T follicular helper cell (primary cell): Measurements from ENCODE around the gene LMF1.

Experiments used
- DNase-seq: peaks from one replicate; pipeline ENCODE4 v3.0.0-alpha.2; 2020; ENCODE audit warnings: low read depth

Gene LMF1

DNA sequence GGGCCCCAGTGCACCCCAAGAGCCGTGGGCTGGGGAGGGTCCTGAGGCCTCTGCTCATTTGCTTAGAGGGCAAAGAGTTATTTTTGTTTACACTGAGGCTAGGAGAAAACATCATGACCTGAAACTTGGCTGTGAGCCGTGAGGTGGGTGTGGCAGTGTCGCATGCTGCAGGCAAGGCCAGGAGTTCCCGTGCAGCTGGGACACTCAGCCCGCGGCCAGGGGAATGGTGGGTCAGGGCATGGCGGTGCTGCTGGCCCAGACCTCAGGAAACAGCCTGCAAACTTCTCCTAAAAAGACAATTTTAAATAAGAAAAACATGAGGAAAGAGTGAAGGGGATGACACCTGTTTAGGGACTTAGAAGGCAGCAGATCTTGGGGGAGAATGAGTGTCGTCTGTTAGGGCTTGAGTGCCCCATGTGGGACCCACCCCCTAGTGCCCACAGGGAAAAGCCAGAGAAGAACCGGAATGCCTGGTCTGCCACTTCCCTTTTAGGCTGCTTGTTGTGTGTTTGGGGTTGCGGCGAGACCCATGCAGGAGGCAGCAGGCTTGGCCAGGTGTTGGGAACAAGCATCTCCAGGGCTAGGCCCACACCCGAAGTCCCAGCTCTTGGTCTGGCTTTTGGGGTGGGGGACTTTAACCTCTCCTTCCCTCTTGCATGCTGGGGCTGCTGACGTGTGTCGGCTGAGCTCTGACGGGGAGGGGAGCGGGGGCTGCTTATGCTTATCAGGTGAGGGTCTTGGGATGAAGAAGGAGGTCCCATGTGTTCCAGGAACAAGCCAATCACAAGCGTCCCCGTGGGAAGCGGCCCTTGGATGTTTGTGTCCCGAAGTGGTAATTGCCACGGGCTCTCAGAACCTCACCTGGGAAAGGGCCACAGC, 89.3 kb downstream of the LMF1 start:
- no peak for DNase-seq

DNA sequence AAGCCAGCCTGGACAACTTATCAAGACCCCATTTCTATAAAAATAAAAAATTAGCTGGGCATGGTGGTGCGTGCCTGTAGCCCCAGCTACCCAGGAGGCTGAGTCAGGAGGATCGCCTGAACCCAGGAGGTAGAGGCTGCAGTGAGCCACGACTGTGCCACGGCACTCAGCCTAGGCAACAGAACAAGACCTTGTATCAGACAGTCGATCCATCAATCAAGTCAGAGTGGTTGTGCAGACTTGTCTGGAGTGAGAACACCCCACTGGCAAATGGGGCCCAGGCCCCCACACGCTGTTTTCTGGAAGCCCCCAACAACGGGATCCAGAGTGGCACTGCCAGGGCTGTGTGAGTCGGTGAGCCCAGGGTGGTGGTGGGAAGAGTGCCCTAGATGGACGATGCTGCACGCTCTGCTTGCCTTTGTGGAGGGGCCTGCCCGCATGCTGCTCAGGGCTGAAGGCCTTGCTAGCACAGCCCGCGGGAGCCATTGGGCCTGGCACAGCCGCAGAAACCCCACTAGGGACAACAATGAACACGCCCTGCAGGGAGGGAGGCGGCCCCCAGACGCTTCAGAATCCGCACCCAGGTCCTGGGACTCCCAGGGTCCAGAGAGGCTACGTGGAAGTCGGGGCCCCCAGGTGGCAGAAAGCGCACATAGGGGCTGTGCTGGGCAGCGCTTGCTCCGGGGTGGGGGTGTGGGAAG, 90.2 kb downstream of the LMF1 start:
- no peak for DNase-seq

- DNase-seq: no peak
These were observed 90.8 kb downstream of the LMF1 start for GRCh38 chr16:879986-880385.

GRCh38 chr16:879461-879861, 91.3 kb downstream of the LMF1 start:
- no peak for DNase-seq

- no peak for DNase-seq
These were observed 91.9 kb downstream of the LMF1 start for GRCh38 chr16:878886-879285.

DNA sequence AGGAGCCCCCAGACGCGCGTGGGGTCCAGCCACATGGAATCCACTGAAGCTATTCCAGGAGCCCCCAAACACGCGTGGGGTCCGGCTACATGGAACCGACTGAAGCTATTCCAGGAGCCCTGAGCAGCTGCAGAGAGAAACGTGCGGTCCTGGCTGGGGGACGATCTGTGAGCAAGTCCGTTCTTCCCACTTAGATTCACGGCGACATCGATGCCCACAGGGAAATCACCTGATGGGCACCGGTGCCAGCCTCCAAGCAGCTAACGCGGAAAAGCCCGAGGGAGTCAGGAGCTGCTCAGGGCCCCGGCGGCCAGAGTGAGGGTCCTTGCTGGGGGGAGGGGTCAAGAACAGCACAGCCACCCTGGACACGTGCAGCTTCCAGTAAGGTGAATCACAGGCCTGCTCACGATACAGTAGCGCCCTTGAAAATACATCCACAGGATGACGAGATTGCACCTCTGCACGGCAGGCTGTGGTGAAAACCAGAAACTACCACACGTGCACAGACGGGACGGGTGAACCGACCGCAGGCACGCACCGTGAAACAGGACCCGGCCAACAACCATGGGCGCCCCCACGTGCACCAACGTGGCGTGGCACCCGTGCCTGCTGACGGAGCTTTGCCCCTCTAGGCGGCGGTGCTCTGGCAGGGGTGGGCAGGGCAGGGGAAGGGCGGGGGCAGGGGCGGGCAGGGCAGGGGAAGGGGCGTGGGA, 92.6 kb downstream of the LMF1 start:
- no peak for DNase-seq

DNA sequence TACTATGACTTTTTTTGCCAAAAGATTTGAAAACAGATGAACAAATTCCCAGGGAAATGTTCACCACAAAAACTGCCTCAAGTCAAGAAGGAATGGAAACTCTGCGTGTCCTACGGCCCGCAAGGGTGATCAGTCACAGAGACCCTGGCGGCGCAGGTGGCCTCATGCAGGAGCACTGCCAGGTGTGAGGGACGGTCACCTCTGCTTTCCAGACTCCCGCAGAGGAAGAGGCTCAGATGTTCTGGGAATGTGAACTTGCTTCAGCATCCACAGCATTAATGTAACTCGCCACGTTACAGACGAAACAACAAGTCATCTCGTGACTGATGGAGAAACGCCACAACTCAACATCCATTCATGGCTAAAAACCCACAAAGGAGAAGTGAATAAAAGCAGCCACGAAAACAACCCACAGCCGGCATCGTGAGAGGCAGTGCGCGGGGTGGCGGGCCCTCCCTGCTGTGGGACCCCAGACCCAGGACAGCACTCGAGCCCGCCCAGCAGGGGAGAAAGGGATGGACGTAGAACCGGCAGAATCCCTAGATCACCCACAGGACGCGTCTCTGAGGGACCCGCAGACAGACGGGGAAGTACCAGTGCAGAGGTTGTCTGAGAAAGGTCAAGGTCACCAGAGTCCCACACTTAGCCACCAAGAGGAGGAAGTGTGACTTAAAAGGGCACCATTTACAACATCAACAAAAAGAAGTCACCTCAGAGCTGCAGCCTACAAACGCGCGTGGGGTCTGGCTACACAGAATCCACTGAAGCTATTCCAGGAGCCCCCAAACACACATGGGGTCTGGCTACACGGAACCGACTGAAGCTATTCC, 93.3 kb downstream of the LMF1 start:
- DNase-seq: no peak

- no peak for DNase-seq
These were observed 94.1 kb downstream of the LMF1 start for GRCh38 chr16:876523-877241.

GRCh38 chr16:876041-876335, 94.8 kb downstream of the LMF1 start:
- no peak for DNase-seq

DNA sequence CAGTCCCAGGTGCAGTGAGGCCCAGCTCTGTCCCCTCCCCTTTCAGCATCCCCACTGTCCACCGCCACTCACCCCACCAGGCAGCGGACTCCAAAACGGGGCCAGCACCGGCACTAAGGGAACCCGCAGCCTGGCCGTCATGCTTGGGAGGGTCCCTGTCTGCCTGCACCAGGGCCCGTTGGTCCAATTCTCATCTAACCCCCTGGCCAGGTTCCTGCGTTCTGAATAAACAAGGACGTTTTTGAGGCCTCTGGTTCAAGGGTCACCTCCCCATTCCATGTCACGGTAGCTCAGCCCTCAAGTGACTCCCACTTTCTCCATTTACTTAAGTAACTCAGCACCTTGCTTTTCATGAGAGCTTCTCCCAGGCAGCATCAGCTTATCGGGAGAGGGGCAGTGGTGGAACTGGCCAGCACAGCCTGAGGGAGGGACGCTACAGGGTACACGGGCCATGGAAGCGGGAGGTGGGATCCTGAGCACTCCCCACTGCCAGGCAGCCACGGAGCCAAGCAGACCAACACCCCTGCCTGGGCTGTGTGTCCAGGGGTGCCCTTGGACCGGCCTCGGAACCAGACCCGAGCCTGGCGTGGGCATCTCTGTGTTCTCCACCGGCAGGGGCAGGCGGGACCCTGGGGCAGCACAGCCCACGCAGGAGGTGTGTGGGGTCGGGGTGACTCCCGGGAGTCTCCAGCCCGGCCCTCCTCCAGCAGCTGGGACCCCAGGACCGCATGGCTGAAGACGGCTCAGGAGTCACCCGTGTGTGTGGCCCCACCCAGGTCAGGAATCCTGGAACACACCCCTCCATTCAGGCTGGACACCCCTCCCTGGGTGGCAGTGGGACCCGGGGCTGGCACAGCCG, 95.4 kb downstream of the LMF1 start:
- DNase-seq: no peak

DNA sequence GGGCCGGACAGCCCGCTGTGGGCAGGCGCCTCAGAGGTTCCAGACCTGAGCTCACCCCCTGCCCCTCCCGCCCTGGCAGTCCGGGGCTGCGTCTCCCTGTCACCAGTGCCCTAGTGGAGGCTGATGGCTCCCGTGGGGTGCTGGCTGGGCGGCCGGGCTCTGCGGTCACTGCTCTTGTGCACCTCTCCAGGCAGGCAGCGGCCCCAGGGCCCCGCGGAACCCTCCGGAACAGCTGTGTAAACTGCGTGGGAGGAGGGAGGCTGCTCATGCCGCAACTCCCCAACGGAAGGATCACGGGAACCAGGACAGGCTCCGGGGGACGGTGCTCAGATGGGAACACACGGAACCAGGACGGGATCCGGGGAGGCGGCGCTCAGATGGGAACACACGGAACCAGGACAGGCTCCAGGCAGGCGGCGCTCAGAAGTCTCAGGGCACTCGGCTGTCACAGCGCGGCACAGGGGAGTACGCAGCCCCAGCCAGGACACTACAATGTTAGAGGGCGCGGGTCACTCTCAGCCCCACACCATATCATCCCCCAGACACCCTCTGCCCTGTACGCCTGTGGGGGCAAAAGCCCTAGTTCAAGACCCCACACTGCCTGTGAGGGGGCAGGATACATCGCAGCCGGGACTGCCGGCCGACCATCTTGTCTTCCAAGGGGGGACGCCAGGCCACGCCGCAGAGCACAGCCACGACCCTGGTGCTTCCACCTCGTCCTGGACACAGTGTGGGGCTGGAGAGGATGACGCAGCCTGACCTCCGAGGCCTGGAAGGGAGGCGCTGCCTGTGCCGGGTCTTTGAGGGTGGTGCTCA, 96.2 kb downstream of the LMF1 start:
- no peak for DNase-seq

GRCh38 chr16:873889-874288, 96.9 kb downstream of the LMF1 start:
- DNase-seq: no peak

- no peak for DNase-seq
These were observed 97.5 kb downstream of the LMF1 start for GRCh38 chr16:873243-873661.

GRCh38 chr16:872436-873242, 98.1 kb downstream of the LMF1 start:
- no peak for DNase-seq

DNA sequence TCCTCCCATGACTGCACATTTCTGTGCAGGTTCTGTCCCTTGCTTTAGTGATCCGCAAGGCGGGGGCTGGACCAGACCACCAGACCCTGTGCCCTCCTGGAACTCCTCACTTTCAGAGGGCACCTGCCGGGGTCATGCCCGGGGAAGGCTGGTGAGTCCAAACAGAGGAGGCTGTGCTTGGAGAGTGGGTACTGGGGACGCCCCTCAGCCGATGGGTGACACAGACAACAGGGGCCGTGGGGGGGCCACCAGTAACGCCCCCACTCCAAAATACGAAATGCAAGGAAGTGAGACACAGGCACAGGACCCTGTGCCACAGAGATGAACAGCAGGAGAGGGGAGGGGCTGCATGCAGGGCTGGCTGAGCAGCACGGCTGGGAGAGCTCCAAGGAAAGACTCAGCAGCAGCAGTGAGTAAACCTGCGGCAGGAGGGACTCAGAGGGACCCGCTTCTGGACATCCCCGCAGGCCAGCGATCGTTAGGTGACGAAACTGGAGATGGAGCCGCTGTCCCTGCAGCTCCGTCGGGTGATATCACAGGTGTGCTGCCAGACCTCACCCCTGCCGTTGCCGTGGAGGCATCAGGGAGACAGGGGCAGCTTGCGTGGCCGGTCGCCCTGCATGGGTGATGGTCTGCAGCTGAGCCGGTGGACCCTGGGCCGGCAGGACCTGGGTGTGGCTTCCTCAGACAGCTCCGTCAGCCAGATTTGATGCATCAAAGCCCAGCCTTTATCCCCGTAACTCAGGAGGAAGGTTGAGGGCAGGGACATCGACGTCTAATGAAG, 99.0 kb downstream of the LMF1 start:
- no peak for DNase-seq

DNA sequence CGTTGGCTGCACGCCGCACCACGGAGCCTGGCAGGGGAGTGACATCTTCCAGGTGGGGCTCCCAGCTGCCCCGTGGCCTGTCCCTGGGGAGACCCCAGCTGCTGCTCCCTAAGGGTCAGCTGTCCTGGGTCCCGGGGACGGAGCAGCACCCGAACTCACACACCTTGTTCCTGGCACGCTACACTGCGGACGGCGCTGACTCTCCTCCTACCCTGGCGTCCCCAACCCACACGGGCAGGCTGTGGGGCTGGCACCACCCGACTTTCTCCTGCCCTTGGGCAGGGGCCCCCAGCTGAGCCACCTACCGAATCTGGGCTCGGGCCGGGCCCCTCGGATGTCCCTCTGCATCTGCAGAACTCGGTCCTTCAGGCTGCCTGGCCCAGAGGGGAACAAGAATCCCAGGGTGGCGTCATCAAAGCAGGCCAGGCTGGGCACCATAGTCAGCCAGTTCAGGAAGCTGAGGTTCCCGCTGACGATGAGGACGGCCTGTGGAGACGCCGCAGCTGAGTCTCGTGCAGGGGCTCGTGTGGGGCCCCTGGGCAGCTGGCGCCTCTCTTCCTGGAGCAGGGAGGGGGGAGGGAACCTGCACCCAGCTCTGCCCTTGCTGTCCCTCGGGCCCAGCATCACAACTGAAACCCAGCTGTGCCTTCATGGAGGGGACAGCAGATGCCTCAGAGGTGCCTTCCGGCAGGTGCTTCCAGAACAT, 99.8 kb downstream of the LMF1 start:
- no peak for DNase-seq
